Ovary (tissue), 3 donors: ENCODE measurements around the gene NAB1.

ENCODE experiments used
- CTCF ChIP-seq, 3 donors: fragments of 450-650 bp in 2 of 3; fragments of 200-600 bp in 1 of 3; IDR thresholded peaks; one replicate each; pipeline versions ENCODE4 v1.5.1 to v1.8.0; 2016 to 2022; ENCODE audit warnings: antibody characterized with exemption in 3 of 3, mild to moderate bottlenecking in 1 of 3
- POLR2A ChIP-seq: fragments of 450-650 bp; IDR thresholded peaks from one replicate; pipeline ENCODE4 v1.6.1; 2017; ENCODE audit warnings: antibody characterized with exemption, mild to moderate bottlenecking, moderate library complexity
- donor health status: DM: no; HTN: no; CAD: no.

- TF ChIP-seq CTCF (IDR thresholded peaks at IDR 0.05) (no peak), POLR2A (no peak)
Observed at GRCh38 chr2:190625691-190626090, 23.2 kb upstream of the NAB1 start.
